Globus pallidus (tissue), 1 donor: ENCODE results near the gene PTPRN2.
"Not testable (repeated sequence)": the region's sequence is repeated elsewhere in the genome, so short reads cannot be mapped to it uniquely, and the experiment has no call there.

Experiments used
- DNase-seq: peaks from one replicate; pipeline ENCODE4 v3.0.0-alpha.2; 2015; ENCODE audit warnings: low spot score

PTPRN2 gene

DNA sequence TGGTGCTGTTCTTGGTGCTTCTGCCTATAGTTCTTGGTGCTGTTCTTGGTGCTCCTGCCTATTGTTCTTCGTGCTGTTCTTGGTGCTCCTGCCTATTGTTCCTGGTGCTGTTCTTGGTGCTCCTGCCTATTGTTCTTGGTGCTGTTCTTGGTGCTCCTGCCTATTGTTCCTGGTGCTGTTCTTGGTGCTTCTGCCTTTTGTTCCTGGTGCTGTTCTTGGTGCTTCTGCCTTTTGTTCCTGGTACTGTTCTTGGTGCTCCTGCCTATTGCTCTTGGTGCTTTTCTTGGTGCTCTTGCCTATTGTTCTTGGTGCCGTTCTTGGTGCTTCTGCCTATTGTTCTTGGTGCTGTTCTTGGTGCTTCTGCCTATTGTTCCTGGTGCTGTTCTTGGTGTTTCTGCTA lies 71.1 kb downstream of the PTPRN2 start:
- DNase-seq, result no peak

DNA sequence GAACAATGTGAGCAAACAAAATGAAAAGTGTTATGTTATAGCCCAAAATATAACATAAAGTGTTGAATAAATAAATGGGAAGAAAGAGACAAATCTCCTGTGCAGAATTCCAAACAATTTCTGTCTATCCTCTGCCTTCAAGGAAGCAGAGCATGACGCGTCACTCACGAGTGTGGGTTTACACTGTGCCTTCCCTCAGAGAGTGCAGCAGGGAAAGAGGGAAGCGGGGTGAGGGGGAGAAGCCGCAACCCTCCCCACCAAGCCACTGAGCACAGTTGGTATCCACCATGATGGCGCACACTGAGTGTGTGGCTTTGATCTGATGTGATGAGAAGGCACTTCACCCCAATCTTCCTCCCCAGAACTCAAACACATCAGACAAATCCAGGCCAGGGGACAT lies 74.8 kb downstream of the PTPRN2 start:
- no peak for DNase-seq

DNA sequence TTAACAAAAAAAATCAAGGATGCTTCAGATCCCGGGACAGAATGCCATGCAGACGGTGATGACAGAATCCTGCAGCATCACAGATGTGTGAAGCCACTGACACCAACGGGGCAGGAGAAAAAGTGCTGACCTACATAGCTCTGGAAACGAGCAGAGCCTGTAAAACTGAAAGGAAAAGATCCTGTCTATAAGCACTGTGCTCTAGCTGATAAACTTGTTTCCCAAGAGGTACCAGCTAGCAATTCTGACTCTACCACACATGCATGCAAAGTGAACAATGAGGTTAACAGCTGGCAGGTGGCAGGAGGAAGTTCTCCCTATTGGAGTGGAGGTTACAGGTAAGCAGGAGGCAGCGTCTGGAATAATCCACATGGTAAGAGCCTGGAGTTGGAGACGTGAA lies 75.6 kb downstream of the PTPRN2 start:
- DNase-seq, result no peak

DNA sequence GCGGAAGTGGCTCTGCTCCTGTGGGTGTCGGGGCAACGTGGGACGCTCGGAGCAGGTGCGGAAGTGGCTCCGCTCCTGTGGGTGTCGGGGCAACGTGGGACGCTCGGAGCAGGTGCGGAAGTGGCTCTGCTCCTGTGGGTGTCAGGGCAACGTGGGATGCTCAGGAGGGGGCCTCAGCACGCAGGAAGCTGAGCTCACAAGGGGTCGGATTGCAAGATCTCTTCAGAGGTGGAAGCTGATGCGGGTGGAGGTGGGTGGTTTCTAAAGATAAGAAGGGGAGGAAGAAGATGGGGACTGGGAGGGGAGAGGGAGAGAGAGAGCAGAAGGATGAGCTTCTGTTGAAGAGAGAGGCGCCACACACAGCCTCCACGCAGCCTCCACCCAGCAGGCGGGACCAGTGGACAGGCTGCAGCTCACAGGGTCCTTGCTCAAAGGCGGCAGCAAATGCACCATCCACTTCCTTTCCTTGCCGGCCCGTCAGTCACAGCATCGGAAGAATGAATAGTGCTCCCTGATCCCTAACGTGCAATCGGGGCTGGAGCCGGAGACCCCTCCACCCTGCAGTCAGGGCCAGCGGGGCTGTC lies 78.7 kb downstream of the PTPRN2 start:
- DNase-seq, result no peak

DNA sequence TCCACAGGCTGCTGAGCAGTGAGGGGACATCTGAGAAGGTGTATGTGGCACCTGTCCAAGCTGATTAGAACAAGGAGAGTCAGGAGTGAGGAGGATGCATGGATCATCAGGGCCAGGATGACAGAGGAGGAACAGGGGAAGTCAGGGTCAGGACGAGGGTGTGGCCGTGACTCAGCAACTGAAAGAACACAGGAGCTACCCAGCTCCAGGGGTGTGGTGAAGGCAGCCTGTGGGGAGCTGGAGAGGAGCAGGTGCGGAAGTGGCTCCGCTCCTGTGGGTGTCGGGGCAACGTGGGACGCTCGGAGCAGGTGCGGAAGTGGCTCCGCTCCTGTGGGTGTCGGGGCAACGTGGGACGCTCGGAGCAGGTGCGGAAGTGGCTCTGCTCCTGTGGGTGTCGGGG lies 79.3 kb downstream of the PTPRN2 start:
- DNase-seq, result not testable (repeated sequence)

DNA sequence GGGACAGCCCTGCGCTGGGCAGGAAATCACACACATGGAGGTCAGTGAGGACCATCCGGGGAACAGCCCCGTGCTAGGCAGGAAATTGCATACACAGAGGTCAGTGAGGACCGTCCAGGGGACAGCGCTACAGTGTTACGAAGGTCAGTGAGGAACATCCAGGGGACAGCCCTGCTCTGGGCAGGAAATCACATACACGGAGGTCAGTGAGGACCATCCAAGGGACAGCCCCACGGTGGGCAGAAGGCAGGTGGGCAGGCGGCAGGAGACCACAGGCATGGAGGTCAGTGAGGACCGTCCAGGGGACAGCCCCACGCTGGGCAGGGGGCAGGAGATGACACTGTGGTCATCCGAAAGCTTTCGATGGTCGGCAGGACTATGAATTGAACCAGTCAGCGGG lies 79.7 kb downstream of the PTPRN2 start:
- no peak for DNase-seq

DNA sequence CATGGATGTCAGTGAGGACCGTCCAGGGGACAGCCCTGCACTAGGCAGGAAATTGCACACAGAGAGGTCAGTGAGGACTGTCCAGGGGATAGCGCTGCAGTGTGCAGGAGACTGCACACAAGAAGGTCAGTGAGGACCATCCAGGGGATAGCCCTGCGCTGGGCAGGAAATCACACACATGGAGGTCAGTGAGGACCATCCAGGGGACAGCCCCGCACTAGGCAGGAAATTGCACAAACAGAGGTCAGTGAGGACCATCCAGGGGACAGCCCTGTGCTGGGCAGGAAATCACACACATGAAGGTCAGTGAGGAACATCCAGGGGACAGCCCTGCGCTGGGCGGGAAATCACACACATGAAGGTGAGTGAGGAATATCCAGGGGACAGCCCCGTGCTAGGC lies 80.4 kb downstream of the PTPRN2 start:
- not testable (repeated sequence) for DNase-seq

DNA sequence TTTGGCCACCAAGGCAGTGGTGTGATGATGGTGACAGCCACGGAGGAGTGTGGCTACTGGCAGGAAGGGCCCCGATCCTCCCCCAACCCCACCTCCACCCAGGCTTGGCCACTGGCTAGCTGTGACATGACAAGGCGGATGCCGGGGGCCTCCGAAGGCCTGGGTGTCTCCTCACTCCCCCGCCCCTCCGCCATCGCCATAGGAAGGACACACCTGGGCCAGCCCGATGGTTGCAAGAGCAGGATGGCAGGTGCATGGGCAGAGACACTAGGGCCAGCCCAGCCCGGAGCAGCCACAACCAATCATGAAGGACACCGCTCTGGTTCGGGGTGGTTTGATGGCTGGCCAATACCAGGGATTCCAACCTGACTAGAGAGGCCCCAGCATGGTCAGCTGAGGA lies 81.0 kb downstream of the PTPRN2 start:
- DNase-seq, result no peak

DNA sequence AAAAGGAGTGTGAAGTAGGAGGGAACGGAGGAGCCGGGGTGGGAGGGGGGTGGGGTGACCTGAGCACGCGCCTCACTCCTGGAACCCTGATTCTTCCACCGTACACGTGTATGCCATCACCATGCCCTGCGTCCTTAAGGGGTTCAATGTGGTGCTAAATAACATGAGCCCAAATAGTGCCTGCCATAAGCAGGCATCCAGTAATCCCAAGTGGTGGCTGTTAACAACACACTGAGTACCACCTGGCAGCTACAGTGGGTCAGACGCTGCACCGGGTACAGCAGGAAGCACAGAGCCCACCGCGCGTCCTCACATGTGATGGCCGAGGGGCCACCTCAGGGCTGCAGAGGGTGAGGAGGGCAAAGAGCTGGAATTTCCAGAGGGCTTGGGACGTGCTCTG lies 81.9 kb downstream of the PTPRN2 start:
- DNase-seq, result no peak

DNA sequence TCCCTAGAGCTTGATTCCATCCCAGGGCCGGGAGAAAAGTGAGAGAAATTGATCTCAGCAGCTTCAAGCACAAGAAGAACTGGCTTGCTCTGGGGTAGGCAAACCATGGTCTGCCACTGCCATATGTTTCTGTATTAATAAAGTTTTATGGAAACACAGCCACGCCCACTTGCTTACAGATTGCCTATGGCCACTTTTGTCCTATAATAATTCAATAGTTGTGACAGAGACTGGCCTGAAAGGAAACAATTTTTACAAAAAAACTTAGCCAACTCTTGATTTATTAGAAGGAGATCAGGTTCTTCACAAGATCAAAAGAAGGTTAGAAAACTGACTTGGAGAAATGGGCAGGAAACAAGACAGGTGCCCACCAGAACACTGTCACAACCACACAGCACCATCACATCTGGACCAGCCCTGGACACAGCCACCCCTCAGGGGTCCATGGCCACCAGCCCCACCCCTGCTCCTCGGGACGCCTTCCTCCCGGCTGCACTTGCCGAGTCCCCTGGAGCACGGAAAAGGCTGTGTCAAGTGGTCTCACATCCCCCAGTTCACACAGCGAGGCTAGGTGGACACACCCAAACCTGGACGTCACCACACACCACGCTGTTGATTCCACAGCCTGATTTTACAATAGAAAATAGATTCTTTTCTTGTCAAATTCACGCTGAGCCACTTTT lies 85.4 kb downstream of the PTPRN2 start:
- DNase-seq, result no peak

DNA sequence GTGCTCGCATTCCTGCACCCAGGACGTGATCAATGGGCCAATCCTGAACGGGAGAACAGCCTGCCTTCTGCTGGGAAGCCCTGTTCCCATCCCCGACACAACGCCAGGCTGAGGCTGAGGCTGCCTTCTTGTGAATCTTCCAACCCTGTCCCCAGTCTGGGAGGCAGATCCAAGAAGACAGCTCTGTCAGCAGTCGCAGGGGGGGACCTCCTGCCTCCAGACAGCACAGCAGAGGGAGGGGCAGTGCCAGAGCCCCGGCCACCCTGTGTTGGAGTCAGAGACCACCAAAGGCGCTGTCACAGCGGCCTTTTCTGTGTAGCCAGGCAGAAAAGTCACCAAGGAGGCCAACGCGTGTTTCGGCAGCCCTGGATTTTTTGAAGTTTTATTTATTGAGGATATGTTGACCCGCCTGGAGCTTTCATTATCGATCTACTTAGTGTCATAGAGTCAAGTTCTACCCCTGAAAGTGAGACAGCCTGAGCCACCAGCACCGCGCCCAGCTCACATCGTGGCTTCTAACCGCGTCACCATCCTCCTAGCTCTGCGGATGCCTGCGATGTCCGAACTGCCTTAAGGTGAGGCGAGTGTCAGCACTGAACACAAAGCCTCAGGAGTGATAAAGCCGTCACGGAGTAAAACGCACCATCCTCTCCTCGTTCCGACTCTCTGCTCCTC lies 86.1 kb downstream of the PTPRN2 start:
- DNase-seq, result no peak

DNA sequence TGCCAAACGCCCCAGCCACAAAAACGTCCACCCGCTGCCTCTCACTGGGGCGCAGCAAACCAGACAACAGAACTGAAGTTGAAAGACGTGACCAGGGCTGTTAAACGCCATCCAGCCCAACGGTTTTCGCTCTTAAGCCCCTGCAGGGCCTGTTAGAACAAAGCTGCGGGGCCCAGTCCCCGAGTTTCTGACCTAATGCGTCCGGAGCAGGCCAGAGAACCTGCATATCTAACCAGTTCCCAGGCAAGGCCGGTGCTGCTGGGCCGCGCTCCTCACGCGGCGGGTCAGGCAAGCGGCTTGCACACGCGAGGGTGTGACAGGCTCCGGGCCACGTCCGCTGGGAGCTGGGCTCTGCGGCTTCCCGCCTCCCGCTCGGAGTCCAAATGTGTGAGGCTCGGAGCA lies 87.0 kb downstream of the PTPRN2 start:
- no peak for DNase-seq

DNA sequence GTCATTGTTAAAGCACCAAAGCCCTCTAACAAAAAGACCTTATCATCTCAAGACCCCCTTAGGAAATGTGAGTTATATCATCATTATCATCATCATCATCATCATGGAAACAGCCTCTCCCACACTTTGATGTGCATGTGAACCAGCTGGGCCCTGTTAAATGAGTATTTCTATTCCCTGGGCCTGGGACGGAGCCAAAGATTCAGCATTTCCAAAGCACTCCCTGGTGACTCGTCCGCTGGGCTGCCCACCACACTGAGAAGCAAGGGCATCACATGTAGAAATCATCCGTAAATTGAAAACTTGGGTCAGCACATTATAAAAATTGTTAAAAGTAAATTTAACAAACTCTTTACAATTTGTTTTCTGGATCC lies 88.6 kb downstream of the PTPRN2 start:
- DNase-seq, result no peak

DNA sequence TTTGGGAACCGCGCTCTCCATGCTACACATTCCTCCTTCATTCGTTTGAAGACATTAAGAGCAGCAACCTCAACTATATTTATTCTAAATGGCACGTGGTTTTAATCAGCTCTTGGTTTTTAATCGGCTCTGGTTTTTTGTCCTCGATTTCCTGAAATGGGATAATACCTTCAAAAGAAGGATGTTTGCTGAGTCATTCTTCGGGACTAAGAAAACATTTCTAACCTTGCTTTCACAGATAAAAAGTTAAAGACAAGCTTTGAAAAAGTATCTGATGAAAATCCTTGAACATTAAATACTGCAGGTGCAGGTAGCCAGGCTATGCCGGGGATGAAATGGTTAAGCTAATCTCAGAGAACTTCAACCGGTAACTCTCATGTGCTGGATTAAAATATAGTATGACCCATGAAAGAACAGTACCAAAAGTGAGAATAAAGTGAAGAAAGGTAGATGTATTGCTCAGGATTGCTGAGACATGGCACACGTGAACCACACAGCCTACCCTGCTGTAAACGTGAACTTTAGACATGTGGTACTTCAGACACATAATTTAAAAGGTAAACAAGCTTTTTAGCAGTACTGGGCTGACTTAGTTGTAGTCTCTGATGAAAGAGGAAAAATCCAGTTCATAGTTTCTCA lies 89.1 kb downstream of the PTPRN2 start:
- DNase-seq, result no peak

DNA sequence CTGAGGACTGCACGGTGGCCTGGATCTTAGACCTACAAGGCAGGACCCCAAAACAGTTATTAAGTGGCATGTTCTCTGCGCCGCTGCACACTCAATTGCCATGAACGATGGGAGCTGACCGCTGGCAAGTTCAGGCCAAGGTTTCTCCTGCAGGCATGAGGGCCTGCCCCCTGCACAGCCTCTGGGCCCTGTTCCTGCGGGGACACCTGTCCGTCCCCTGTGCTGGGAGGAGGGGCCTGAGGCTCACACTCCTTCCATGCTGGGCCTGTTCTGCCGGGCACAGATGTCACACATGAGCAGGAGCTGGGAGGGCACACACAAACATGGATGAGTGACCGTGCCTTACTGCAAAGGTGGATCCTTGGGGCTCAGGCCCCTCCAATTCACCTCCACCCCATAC lies 90.0 kb downstream of the PTPRN2 start:
- no peak for DNase-seq

DNA sequence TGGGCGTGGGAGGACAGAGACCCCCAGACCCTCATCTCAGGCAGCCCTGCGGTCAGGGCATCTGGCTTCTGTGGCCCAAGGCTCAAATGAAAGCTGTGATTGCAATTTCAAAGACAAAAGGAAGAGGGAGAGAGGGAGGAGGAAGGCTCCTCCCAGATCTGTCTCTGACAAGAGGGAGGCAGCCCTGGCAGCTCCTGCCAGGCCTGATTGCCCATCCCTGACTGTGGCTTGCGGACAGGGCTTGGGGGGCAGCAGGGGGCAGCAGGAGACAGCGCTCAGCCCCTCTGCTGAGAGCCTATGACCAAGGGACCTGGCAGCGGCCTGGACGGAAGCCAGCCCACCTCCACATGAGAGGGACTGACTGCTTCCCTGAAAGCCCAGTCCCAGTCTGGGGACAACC lies 91.8 kb downstream of the PTPRN2 start:
- DNase-seq, result no peak

DNA sequence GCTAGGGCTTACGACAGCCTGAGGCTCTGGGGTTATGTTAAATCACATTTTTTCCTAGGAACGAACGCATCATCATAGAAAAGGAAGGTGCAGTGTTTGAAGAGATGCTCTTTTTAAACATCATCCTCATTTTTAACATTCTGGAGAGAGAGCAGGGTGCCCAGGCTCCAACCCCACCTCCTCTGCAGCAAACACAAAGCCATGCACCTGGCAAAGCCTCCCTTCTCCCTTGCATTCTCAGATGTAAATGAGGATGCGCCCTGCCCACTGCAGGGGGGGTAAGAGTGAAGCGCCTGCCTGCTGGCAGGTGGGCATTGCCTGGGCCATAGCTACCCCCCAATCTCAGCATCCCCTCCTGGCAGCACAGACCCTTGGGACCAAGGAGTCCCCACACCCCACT lies 92.4 kb downstream of the PTPRN2 start:
- DNase-seq, result no peak

DNA sequence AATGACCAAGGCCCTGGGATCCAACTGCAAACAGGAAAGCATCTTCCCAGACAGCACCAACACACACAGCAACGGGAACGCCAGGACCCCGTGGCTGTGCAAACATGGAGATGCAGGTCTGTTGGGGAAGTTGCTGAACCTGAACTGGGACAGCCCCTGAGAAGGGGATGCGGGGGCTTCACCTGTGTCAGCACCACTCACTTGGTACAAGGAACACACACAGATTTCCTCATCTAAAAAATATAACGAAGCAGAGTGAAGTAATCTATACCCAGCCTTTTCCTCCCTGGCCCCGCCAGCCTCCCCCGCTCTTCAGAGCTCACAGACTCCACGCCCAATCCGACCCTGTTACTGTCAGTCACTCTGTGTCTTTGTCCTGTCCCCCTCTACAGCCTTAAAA lies 93.0 kb downstream of the PTPRN2 start:
- no peak for DNase-seq

DNA sequence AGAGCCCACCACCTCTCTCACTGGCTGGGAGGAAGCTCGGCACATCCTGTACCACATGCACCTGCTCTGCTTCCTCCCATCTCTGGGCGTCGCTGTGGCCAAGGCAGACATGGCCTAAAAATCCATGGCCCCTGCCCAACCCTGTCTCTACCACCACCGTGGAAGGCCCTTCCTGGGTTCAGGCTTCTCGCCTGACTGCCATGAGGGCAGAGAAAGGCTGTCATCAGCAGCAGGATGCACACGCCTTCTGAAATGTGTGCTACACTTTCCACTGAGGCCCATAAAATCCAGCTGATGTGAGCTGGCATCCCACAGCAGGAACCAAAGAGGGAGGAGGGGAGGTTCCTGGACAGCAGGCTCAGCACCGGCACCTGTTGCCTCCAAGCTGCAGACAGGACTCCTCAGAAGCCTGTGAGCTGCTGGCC lies 93.4 kb downstream of the PTPRN2 start:
- DNase-seq, result no peak

DNA sequence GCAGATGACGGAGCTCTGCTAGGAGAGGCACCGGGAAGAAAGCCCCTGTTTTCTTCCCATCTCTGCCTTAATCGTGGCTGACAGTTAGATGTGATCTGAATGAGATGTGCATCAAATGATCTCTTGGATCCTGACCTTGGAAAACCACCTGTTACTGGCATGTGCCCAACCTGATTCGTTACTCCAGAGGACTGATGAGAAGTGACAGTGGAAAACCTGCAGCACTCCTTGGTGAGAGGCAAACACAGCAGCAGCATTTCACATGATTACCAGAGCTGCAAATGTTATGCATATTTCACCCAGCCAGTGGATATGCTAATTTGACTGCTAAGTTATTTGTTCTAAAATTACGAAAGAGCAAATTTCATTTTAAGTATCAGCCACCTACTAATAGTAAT lies 95.3 kb downstream of the PTPRN2 start:
- DNase-seq, result no peak

DNA sequence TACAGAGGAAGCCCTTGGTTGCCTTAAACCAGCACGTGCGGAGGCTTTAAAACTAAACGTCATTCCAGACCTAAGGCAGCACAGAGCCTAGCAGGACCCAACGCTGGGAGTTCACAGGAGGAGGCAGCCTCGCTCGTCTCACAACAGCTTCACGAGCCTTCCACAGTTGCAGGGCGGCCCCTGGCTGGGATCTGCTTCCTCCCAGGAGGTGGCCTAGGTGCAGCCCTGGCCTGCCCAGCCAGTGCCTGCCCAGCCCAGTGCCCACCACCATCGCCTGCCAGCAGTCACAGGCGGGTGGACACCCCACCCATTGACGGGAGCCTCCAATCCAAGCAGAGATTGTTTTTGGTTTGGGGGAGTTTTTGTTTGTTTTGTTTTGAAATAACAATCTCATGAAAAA lies 96.5 kb downstream of the PTPRN2 start:
- no peak for DNase-seq

DNA sequence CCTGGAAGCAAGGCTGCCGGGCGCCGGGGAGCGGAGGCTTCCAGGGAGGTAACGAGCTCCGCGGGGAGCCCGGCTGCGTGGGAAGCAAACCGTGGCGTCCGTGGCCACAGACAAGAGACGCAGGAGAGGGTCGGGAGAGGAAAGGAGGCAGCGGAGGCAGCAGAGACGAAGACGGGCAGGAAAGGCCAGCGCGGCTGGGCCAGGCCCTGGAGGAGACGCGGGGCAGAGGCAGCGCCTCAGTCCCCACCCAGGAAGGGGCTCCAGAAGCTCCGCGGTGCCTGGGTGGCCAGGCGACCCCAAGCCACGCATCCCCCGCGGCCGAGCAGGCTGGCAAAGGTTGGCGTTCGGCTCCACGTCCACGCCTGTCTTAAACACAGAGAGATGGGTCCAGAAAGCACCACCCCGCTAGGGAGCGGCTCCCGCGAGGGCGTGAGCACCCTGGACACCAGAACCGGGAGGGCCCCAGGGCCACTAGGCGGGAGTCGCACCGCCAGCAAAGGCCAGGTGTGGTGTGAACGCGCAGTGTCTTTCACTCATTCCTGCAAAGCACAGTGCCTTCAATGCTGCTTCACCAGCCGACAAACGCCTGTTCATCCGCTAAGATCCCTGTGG lies 97.3 kb downstream of the PTPRN2 start:
- no peak for DNase-seq
